RWPE1 (cell line): ENCODE data around the gene ABCD1.

Experiments used
- CTCF ChIA-PET: fragments of 350-600 bp; sonication (Branson Sonifier 250); formaldehyde crosslinking; extraction: SDS; loops from one replicate; lab custom pipeline; 2021; lab: Yijun Ruan, JAX
- POLR2A ChIA-PET: fragments of 400-600 bp; formaldehyde crosslinking; extraction: SDS; loops from one replicate; lab custom pipeline; 2020; ENCODE audit warnings: antibody characterized with exemption; ENCODE audit not compliant: low non-redundant PET; lab: Yijun Ruan, JAX
- DNase-seq: peaks from one replicate; pipeline ENCODE4 v3.0.0; 2012; ENCODE audit warnings: low spot score
- H3K27ac ChIP-seq: fragments of 450-650 bp; 2 replicates; pipeline ENCODE4 v1.5.1; 2017
- CTCF ChIP-seq: fragments of 450-650 bp; conservative IDR thresholded peaks from 2 replicates; pipeline ENCODE4 v1.5.1; 2017; ENCODE audit warnings: low read depth, mild to moderate bottlenecking

Gene ABCD1

DNA sequence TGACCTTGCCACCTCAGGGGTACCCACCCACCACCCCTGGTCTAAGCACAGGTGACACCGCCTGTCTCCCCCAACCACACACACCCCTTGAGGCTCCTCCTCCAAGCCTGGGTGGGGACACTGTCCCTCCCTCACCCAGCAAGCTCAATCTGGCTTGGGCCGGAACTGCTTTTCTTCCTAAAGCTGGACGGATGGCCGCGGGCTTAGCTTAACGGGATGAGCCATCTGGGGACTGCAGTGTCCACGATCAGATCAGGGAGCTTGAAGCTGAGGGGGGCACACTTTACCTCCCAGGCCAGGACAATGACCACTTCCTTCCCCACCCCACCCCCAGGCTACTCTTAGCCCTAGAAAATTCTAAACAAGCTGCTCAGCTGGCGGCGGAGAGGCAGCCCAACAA, 37.9 kb upstream of the ABCD1 start:
- peak overlapping the region; percentile 53 for H3K27ac ChIP-seq
- ChIA-PET POLR2A (no interaction called here), CTCF (interaction anchor here (1.0 kb wide), 1 partner anchor 17 kb away, joined by 4 read pairs; no protein-coding TSS in a partner anchor)
- DNase-seq: no peak
- no peak for TF ChIP-seq CTCF

GRCh38 chrX:153687121-153688039, 37.3 kb upstream of the ABCD1 start, which contains the start of gene SLC6A8:
TSS of gene SLC6A8 (plus strand) at chrX:153687926. CDS start at chrX:153688575, 649 bp downstream.
- no peak for TF ChIP-seq CTCF
- peak within 1 kb of the TSS; percentile 77 for H3K27ac ChIP-seq
- peak; percentile 71 for DNase-seq
- POLR2A ChIA-PET: no interaction called here
- CTCF ChIA-PET: no interaction called here

DNA sequence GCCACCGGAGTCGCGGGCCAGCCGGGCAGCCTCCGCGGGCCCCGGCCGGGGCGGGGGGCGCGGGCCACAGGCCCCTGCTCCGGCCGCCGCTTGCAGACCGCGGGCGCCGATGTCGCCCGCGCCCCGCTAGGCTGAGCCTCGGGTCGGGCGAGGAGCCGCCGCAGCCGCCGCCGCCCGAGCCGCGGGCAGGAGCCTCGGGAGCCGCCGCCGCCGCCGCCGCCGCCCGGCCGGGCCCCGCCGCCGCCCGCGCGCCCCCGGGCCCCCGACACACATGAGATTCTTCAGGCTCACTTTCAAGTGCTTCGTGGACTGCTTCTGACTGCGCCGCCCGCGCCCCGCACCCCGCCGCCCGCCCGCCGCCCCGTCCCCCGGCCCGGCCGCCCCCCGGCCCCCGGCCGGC, 36.6 kb upstream of the ABCD1 start:
- DNase-seq: no peak
- ChIA-PET POLR2A (no interaction called here), CTCF (no interaction called here)
- no peak for TF ChIP-seq CTCF
- peak overlapping the region; percentile 77 for H3K27ac ChIP-seq

- no peak for TF ChIP-seq CTCF
- ChIA-PET POLR2A (no interaction called here), CTCF (no interaction called here)
- peak overlapping the region; percentile 77 for H3K27ac ChIP-seq
- DNase-seq: no peak
Measured at GRCh38 chrX:153688506-153688905, 36.1 kb upstream of the ABCD1 start.

GRCh38 chrX:153688911-153689590, 35.6 kb upstream of the ABCD1 start:
- DNase-seq: no peak
- peak overlapping the region; percentile 77 for H3K27ac ChIP-seq
- ChIA-PET CTCF (no interaction called here), POLR2A (no interaction called here)
- TF ChIP-seq CTCF: no peak

- TF ChIP-seq CTCF: no peak
- CTCF ChIA-PET: no interaction called here
- DNase-seq: peak; percentile 38
- POLR2A ChIA-PET: no interaction called here
- H3K27ac ChIP-seq: peak overlapping the region; percentile 77
Measured at GRCh38 chrX:153689654-153690465, 34.8 kb upstream of the ABCD1 start.
